WTC11 (cell line): ENCODE measurements around the gene CCL25. TPM values are rescaled to one million over a fixed set of nuclear protein-coding genes. Genes with fewer than 3 reads are reported as not detected.

Experiments used
- ATAC-seq: fragments of 200-7000 bp; cut with Tn5 transposase; 2 replicates; pipeline ENCODE4 v1.10.0; 2021; ENCODE audit warnings: mild to moderate bottlenecking, moderate library complexity
- CTCF ChIA-PET: fragments of 300-600 bp; sonication (Branson Sonifier 250); formaldehyde crosslinking; loops from one replicate; lab custom pipeline; 2021; ENCODE audit warnings: antibody characterized with exemption; lab: Charles Lee
- POLR2A ChIA-PET: fragments of 350-600 bp; sonication (Branson Sonifier 250); formaldehyde crosslinking; loops from one replicate; lab custom pipeline; 2021; ENCODE audit warnings: antibody characterized with exemption; lab: Charles Lee
- DNase-seq: peaks from one replicate; pipeline ENCODE4 v3.0.0; 2021; ENCODE audit warnings: low spot score
- H3K27ac Mint-ChIP-seq: 2 replicates; pipeline ENCODE4 v1.8.0; 2021; ENCODE audit warnings: mixed read lengths
- H3K27me3 Mint-ChIP-seq: 2 replicates; pipeline ENCODE4 v1.8.0; 2021; ENCODE audit warnings: low read depth, mild to moderate bottlenecking, moderate library complexity, mixed read lengths
- H3K36me3 Mint-ChIP-seq: 2 replicates; pipeline ENCODE4 v1.8.0; 2021; ENCODE audit warnings: mixed read lengths
- H3K4me1 Mint-ChIP-seq: 2 replicates; pipeline ENCODE4 v1.8.0; 2022; ENCODE audit warnings: mixed read lengths
- H3K4me3 Mint-ChIP-seq: 2 replicates; pipeline ENCODE4 v1.8.0; 2021; ENCODE audit warnings: mild to moderate bottlenecking, moderate library complexity, mixed read lengths
- H3K9me3 Mint-ChIP-seq: 2 replicates; pipeline ENCODE4 v1.8.0; 2021; ENCODE audit warnings: mixed read lengths
- AFF4 ChIP-seq: sonication (generic); formaldehyde crosslinking; IDR thresholded peaks from 2 replicates; pipeline ENCODE4 v1.8.1; 2023; ENCODE audit warnings: mild to moderate bottlenecking, missing genetic modification reagents, borderline replicate concordance
- CBFB ChIP-seq: sonication (generic); formaldehyde crosslinking; IDR thresholded peaks from 2 replicates; pipeline ENCODE4 v1.8.1; 2022; ENCODE audit warnings: mild to moderate bottlenecking, low read depth, missing genetic modification reagents
- CREB1 ChIP-seq: sonication (generic); formaldehyde crosslinking; IDR thresholded peaks from 2 replicates; pipeline ENCODE4 v1.8.0; 2023; ENCODE audit warnings: mild to moderate bottlenecking, missing genetic modification reagents
- E2F1 ChIP-seq: sonication (generic); formaldehyde crosslinking; IDR thresholded peaks from 2 replicates; pipeline ENCODE4 v1.8.0; 2022; ENCODE audit warnings: mild to moderate bottlenecking, missing genetic modification reagents
- E2F5 ChIP-seq: sonication (generic); formaldehyde crosslinking; IDR thresholded peaks from 2 replicates; pipeline ENCODE4 v1.8.1; 2022; ENCODE audit warnings: mild to moderate bottlenecking, moderate library complexity, missing genetic modification reagents
- ETV6 ChIP-seq: sonication (generic); formaldehyde crosslinking; IDR thresholded peaks from 2 replicates; pipeline ENCODE4 v1.8.1; 2022; ENCODE audit warnings: mild to moderate bottlenecking, missing genetic modification reagents
- FOXP1 ChIP-seq: sonication (generic); formaldehyde crosslinking; IDR thresholded peaks from 2 replicates; pipeline ENCODE4 v1.8.0; 2022; ENCODE audit warnings: missing genetic modification reagents, mild to moderate bottlenecking, moderate library complexity, borderline replicate concordance
- GABPB1 ChIP-seq: sonication (generic); formaldehyde crosslinking; IDR thresholded peaks from 2 replicates; pipeline ENCODE4 v1.8.1; 2023; ENCODE audit warnings: mild to moderate bottlenecking, missing genetic modification reagents
- GTF2I ChIP-seq: fragments of 250-450 bp; sonication (Bioruptor Pico); conservative IDR thresholded peaks from 2 replicates; pipeline ENCODE4 v1.4.0; 2021; ENCODE audit warnings: mild to moderate bottlenecking
- HMGXB4 ChIP-seq: sonication (generic); formaldehyde crosslinking; IDR thresholded peaks from 2 replicates; pipeline ENCODE4 v1.8.1; 2023; ENCODE audit warnings: mild to moderate bottlenecking, moderate library complexity, missing genetic modification reagents
- JAZF1 ChIP-seq: fragments of 250-450 bp; sonication (Bioruptor Pico); IDR thresholded peaks from 2 replicates; pipeline ENCODE4 v1.9.0; 2021; ENCODE audit warnings: moderate library complexity, mild to moderate bottlenecking, inconsistent platforms
- KAT7 ChIP-seq: sonication (generic); formaldehyde crosslinking; IDR thresholded peaks from 2 replicates; pipeline ENCODE4 v1.8.1; 2023; ENCODE audit warnings: missing genetic modification reagents, mild to moderate bottlenecking, borderline replicate concordance
- MLX ChIP-seq: sonication (generic); formaldehyde crosslinking; IDR thresholded peaks from 2 replicates; pipeline ENCODE4 v1.8.1; 2023; ENCODE audit warnings: mild to moderate bottlenecking, missing genetic modification reagents, moderate library complexity
- NFYB ChIP-seq: sonication (generic); formaldehyde crosslinking; conservative IDR thresholded peaks from 2 replicates; pipeline ENCODE4 v1.8.0; 2022; ENCODE audit warnings: low read depth, missing genetic modification reagents
- PRRX2 ChIP-seq: fragments of 250-450 bp; sonication (Bioruptor Pico); IDR thresholded peaks from 2 replicates; pipeline ENCODE4 v1.8.0; 2021; ENCODE audit warnings: mild to moderate bottlenecking
- TEAD1 ChIP-seq: sonication (generic); formaldehyde crosslinking; IDR thresholded peaks from 2 replicates; pipeline ENCODE4 v1.8.0; 2022; ENCODE audit warnings: mild to moderate bottlenecking, missing genetic modification reagents
- ZBTB21 ChIP-seq: sonication (generic); formaldehyde crosslinking; IDR thresholded peaks from 2 replicates; pipeline ENCODE4 v1.8.1; 2023; ENCODE audit warnings: mild to moderate bottlenecking, missing genetic modification reagents, borderline replicate concordance
- ZNF138 ChIP-seq: sonication (generic); formaldehyde crosslinking; conservative IDR thresholded peaks from 2 replicates; pipeline ENCODE4 v1.8.1; 2022; ENCODE audit warnings: mild to moderate bottlenecking, moderate library complexity, missing genetic modification reagents
- ZNF317 ChIP-seq: sonication (generic); formaldehyde crosslinking; IDR thresholded peaks from 2 replicates; pipeline ENCODE4 v1.8.1; 2023; ENCODE audit warnings: low read depth, mild to moderate bottlenecking, moderate library complexity, missing genetic modification reagents, borderline replicate concordance
- ZNF396 ChIP-seq: fragments of 250-450 bp; sonication (Bioruptor Pico); IDR thresholded peaks from 2 replicates; pipeline ENCODE4 v1.8.0; 2021; ENCODE audit warnings: mild to moderate bottlenecking, moderate library complexity, borderline replicate concordance
- ZNF416 ChIP-seq: fragments of 250-450 bp; sonication (Bioruptor Pico); IDR thresholded peaks from 2 replicates; pipeline ENCODE4 v1.9.0; 2021; ENCODE audit warnings: mild to moderate bottlenecking, inconsistent platforms
- ZNF423 ChIP-seq: fragments of 250-450 bp; sonication (Bioruptor Pico); IDR thresholded peaks from 2 replicates; pipeline ENCODE4 v2.1.2; 2022; ENCODE audit warnings: mild to moderate bottlenecking, moderate library complexity
- ZNF512 ChIP-seq: sonication (generic); formaldehyde crosslinking; IDR thresholded peaks from 2 replicates; pipeline ENCODE4 v1.8.1; 2022; ENCODE audit warnings: missing genetic modification reagents, borderline replicate concordance
- total RNA-seq: library from RNA; stranded (reverse); gene quantifications from 3 replicates; pipeline ENCODE4 v1.2.3, GENCODE V29; 2021

The CCL25 gene
- total RNA-seq, 1 experiment from 2014 or later = not detected

GRCh38 chr19:8004723-8005513 lies 47.6 kb upstream of the CCL25 start (continued):
- TF ChIP-seq E2F1 (no peak), ZBTB21 (CRISPR knock-in tag) (no peak), ZNF416 (no peak), ZNF317 (CRISPR knock-in tag) (no peak), NFYB (CRISPR knock-in tag) (no peak), AFF4 (CRISPR knock-in tag) (no peak), MLX (CRISPR knock-in tag) (no peak), JAZF1 (CRISPR knock-in tag) (no peak), ZNF423 (CRISPR knock-in tag) (no peak), ZNF396 (no peak), ZNF512 (CRISPR knock-in tag) (no peak)
- TF ChIP-seq, all 79 proteins: peak for 0

- Mint-ChIP-seq H3K4me3 (peak within 1 kb of the TSS; percentile 98), H3K27me3 (no peaks in the 10 kb centered on the region), H3K27ac (peak within 1 kb of the TSS; percentile 97), H3K9me3 (no peaks in the 10 kb centered on the region), H3K36me3 (peaks cover 20% of the 10 kb centered on the region), H3K4me1 (peaks cover 31% of the 10 kb centered on the region)
- DNase-seq = peak; percentile 90
- peak; percentile 72 for ATAC-seq
- ChIA-PET CTCF (interaction anchor here (0.6 to 1.9 kb wide), 8 partner anchors 11 to 153 kb away, joined by 3 to 10 read pairs (median 3); partner anchors contain the start of gene TIMM44), POLR2A (interaction anchor here (0.5 to 1.5 kb wide), 5 partner anchors 23 to 62 kb away, joined by 3 to 7 read pairs (median 4); partner anchors contain the start of gene TIMM44)
- TF ChIP-seq FOXP1 (CRISPR knock-in tag) = peak; percentile 59; the same call in 1 of the 2 replicates
- TF ChIP-seq ZNF396 = no peak
- 0 out of 2 replicates have a peak, but pooled peaks have one; percentile 25 for TF ChIP-seq PRRX2 (CRISPR knock-in tag)
- peak; percentile 59; the same call in 1 of the 2 replicates for TF ChIP-seq E2F5 (CRISPR knock-in tag)
- no peak for TF ChIP-seq ZNF138 (CRISPR knock-in tag)
- peak; percentile 58; the same call in 1 of the 2 replicates for TF ChIP-seq KAT7 (CRISPR knock-in tag)
- TF ChIP-seq CREB1 = no peak
- TF ChIP-seq TEAD1 (CRISPR knock-in tag) = peak; percentile 52; the same call in 1 of the 2 replicates
- TF ChIP-seq HMGXB4 = peak; percentile 89
- peak; percentile 96 for TF ChIP-seq NFYB (CRISPR knock-in tag)
- peak; percentile 55; the same call in 1 of the 2 replicates for TF ChIP-seq GTF2I (CRISPR knock-in tag)
- TF ChIP-seq CBFB (CRISPR knock-in tag) = 0 out of 2 replicates have a peak, but pooled peaks have one; percentile 65
- 0 out of 2 replicates have a peak, but pooled peaks have one; percentile 45 for TF ChIP-seq ETV6 (CRISPR knock-in tag)
- TF ChIP-seq GABPB1 (CRISPR knock-in tag) = peak; percentile 85; the same call in 1 of the 2 replicates
Observed at GRCh38 chr19:8005534-8006256, 46.9 kb upstream of the CCL25 start, which contains the start of gene ELAVL1. ELAVL1 (minus strand) TSS chr19:8005641; CDS start chr19:7991815, 13,826 bp downstream.
